Naive thymus-derived CD8-positive, alpha-beta T cell (primary cell): ENCODE measurements around the gene KIF1C. TPM values are rescaled to one million over a fixed set of nuclear protein-coding genes. Genes with fewer than 3 reads are reported as not detected.
A peak's percentile ranks its signal among the peaks of the same experiment; 100 is the strongest.

ENCODE experiments used
- ATAC-seq, 2 donors: fragments of 150-1000 bp; cut with Tn5 transposase in 1 of 2; sonication (Bioruptor Pico), chemical (Tn5 transposase) in 1 of 2; 1 replicate in 1 of 2; 2 replicates in 1 of 2; pipeline ENCODE4 v1.10.0; 2021; ENCODE audit warnings: mild to moderate bottlenecking in 2 of 2, moderate library complexity in 2 of 2
- POLR2A ChIA-PET: fragments of 350-600 bp; sonication (Branson Sonifier 250); formaldehyde crosslinking; loops from one replicate; lab custom pipeline; 2021; ENCODE audit warnings: antibody characterized with exemption; lab: Charles Lee
- DNase-seq, 10 donors: peaks; one replicate each; pipeline versions ENCODE4 v3.0.0 to v3.0.0-alpha.2; 2020 to 2022
- H3K27ac Mint-ChIP-seq, 10 donors: one replicate each; pipeline ENCODE4 v1.8.0; 2020 to 2022; ENCODE audit warnings: mild to moderate bottlenecking in 10 of 10, mixed read lengths in 10 of 10, moderate library complexity in 4 of 10, inconsistent platforms in 1 of 10
- H3K27me3 Mint-ChIP-seq, 5 donors: one replicate each; pipeline ENCODE4 v1.8.0; 2021 to 2022; ENCODE audit warnings: mixed read lengths in 5 of 5
- H3K36me3 Mint-ChIP-seq, 3 donors: one replicate each; pipeline ENCODE4 v1.8.0; 2020 to 2022; ENCODE audit warnings: mixed read lengths in 3 of 3, mild to moderate bottlenecking in 2 of 3, inconsistent platforms in 1 of 3
- H3K4me1 Mint-ChIP-seq, 4 donors: one replicate each; pipeline ENCODE4 v1.8.0; 2021 to 2022; ENCODE audit warnings: mixed read lengths in 4 of 4
- H3K4me3 Mint-ChIP-seq, 10 donors: one replicate each; pipeline ENCODE4 v1.8.0; 2020 to 2022; ENCODE audit warnings: mild to moderate bottlenecking in 10 of 10, mixed read lengths in 10 of 10, moderate library complexity in 6 of 10, inconsistent platforms in 1 of 10
- H3K9me3 Mint-ChIP-seq, 9 donors: one replicate each; pipeline ENCODE4 v1.8.0; 2020 to 2022; ENCODE audit warnings: mixed read lengths in 9 of 9, mild to moderate bottlenecking in 3 of 9, inconsistent platforms in 1 of 9, moderate library complexity in 1 of 9
- polyA plus RNA-seq, 3 donors: library from polyadenylated mRNA; unstranded; fragments of 300-500 nt; fragmentation: Illumina TruSeq; gene quantifications; one replicate each; pipeline ENCODE4 v1.2.3, GENCODE V29; 2021
- total RNA-seq, 8 experiments: library from RNA in 2 of 8; stranded (reverse) in 2 of 8; gene quantifications; one replicate each; pipeline ENCODE4 v1.2.3 and lab custom pipeline; 2021 to 2026

Gene KIF1C
- total and polyA plus RNA-seq, 5 experiments from 2014 or later, result 2.6 to 21.1 (median 3.0) TPM

- no peaks in the 10 kb centered on the region for H3K27me3 Mint-ChIP-seq
- DNase-seq (peak in 3 of 10 donors; percentile 28 to 37 (median 32)), ATAC-seq (no peak)
- POLR2A ChIA-PET, result interaction anchor here (0.8 to 25.2 kb wide), 4 partner anchors 8 to 57 kb away, joined by 3 to 635 read pairs (median 10); partner anchors contain the start of genes C17orf107, PFN1, RNF167 and SLC25A11
- peaks cover 0 to 22% (median 5%) of the 10 kb centered on the region in 3 donors for H3K36me3 Mint-ChIP-seq
- H3K4me1 Mint-ChIP-seq, result peaks cover 5 to 14% (median 10%) of the 10 kb centered on the region in 4 donors
- no peaks in the 10 kb centered on the region for H3K9me3 Mint-ChIP-seq
- no peak overlapping the region for H3K4me3 Mint-ChIP-seq
- H3K27ac Mint-ChIP-seq, result no peak overlapping the region
Measured at GRCh38 chr17:4956493-4957061, 41.2 kb upstream of the KIF1C start.

- no peak for DNase-seq
- ATAC-seq, result no peak
- no peak overlapping the region for H3K4me3 Mint-ChIP-seq
- H3K27me3 Mint-ChIP-seq, result no peaks in the 10 kb centered on the region
- H3K9me3 Mint-ChIP-seq, result no peaks in the 10 kb centered on the region
- POLR2A ChIA-PET, result interaction anchor here (0.6 to 25.2 kb wide), 4 partner anchors 9 to 18 kb away, joined by 4 to 635 read pairs (median 10); partner anchors contain the start of genes PFN1, RNF167, SLC25A11 and SPAG7
- no peak overlapping the region for H3K27ac Mint-ChIP-seq
- H3K4me1 Mint-ChIP-seq, result peaks cover 6 to 13% (median 10%) of the 10 kb centered on the region in 4 donors
- H3K36me3 Mint-ChIP-seq, result peaks cover 0 to 25% (median 7%) of the 10 kb centered on the region in 3 donors
Measured at GRCh38 chr17:4958102-4958501, 39.6 kb upstream of the KIF1C start.

- H3K9me3 Mint-ChIP-seq, result no peaks in the 10 kb centered on the region
- POLR2A ChIA-PET, result interaction anchor here (1.4 to 25.2 kb wide), 2 partner anchors 9 to 10 kb away, joined by 4 to 635 read pairs; partner anchors contain the start of gene SPAG7
Measured at GRCh38 chr17:4959261-4959965, 38.3 kb upstream of the KIF1C start.

GRCh38 chr17:4960279-4960922 lies 37.3 kb upstream of the KIF1C start:
- POLR2A ChIA-PET, result interaction anchor here (1.4 to 25.2 kb wide), 2 partner anchors 8 to 11 kb away, joined by 4 to 635 read pairs; partner anchors contain the start of gene SPAG7

More at GRCh38 chr17:4959261-4959965, 38.3 kb upstream of the KIF1C start:
- DNase-seq (no peak), ATAC-seq (no peak)
- H3K4me3 Mint-ChIP-seq, result no peak overlapping the region
- peak overlapping the region in 1 of 10 donors; percentile 25 for H3K27ac Mint-ChIP-seq
- no peaks in the 10 kb centered on the region for H3K27me3 Mint-ChIP-seq
- peaks cover 8 to 14% (median 11%) of the 10 kb centered on the region in 4 donors for H3K4me1 Mint-ChIP-seq
- peaks cover 0 to 27% (median 7%) of the 10 kb centered on the region in 3 donors for H3K36me3 Mint-ChIP-seq

GRCh38 chr17:4965311-4965986 lies 32.3 kb upstream of the KIF1C start:
- ATAC-seq, result no peak
- Mint-ChIP-seq H3K9me3 (no peaks in the 10 kb centered on the region), H3K27ac (peak overlapping the region in 2 of 10 donors; percentile 37 to 58), H3K4me1 (peaks cover 15 to 20% (median 18%) of the 10 kb centered on the region in 4 donors), H3K27me3 (no peaks in the 10 kb centered on the region), H3K4me3 (peak overlapping the region in 8 of 10 donors; percentile 15 to 78 (median 42)), H3K36me3 (peaks cover 0 to 15% (median 5%) of the 10 kb centered on the region in 3 donors)
- POLR2A ChIA-PET, result interaction anchor here (15.5 kb wide), 1 partner anchor 18 kb away, joined by 635 read pairs; the partner anchor contains the start of genes ENO3, PFN1, RNF167 and SLC25A11
- peak in 1 of 10 donors; percentile 58 for DNase-seq

More at GRCh38 chr17:4960279-4960922, 37.3 kb upstream of the KIF1C start:
- Mint-ChIP-seq H3K27ac (peak overlapping the region in 2 of 10 donors; percentile 13 to 74), H3K4me1 (peaks cover 8 to 17% (median 15%) of the 10 kb centered on the region in 4 donors), H3K4me3 (no peak overlapping the region), H3K36me3 (peaks cover 0 to 30% (median 7%) of the 10 kb centered on the region in 3 donors), H3K9me3 (no peaks in the 10 kb centered on the region), H3K27me3 (no peaks in the 10 kb centered on the region)
- no peak for DNase-seq
- ATAC-seq, result no peak

- no peak overlapping the region for H3K4me3 Mint-ChIP-seq
- DNase-seq (peak in 9 of 10 donors; percentile 79 to 98 (median 94)), ATAC-seq (peak; percentile 84 to 86)
- POLR2A ChIA-PET, result interaction anchor here (0.6 to 15.5 kb wide), 21 partner anchors 12 to 666 kb away, joined by 3 to 635 read pairs (median 5); partner anchors contain the start of genes ARRB2, C17orf107, CAMTA2 and ENO3
- H3K27me3 Mint-ChIP-seq, result no peaks in the 10 kb centered on the region
- H3K27ac Mint-ChIP-seq, result peak overlapping the region in 3 of 10 donors; percentile 57 to 72 (median 61)
- peaks cover 0 to 12% (median 1%) of the 10 kb centered on the region in 3 donors for H3K36me3 Mint-ChIP-seq
- H3K9me3 Mint-ChIP-seq, result no peaks in the 10 kb centered on the region
- peaks cover 15 to 22% (median 21%) of the 10 kb centered on the region in 4 donors for H3K4me1 Mint-ChIP-seq
Measured at GRCh38 chr17:4966844-4967538, 30.8 kb upstream of the KIF1C start.

- Mint-ChIP-seq H3K9me3 (no peaks in the 10 kb centered on the region), H3K4me1 (peaks cover 15 to 22% (median 21%) of the 10 kb centered on the region in 4 donors), H3K4me3 (no peak within 1 kb of the TSS), H3K27ac (peak within 1 kb of the TSS in 4 of 10 donors; percentile 57 to 92 (median 66)), H3K27me3 (no peaks in the 10 kb centered on the region), H3K36me3 (peaks cover 0 to 18% (median 2%) of the 10 kb centered on the region in 3 donors)
- POLR2A ChIA-PET, result interaction anchor here (0.6 to 15.5 kb wide), 26 partner anchors 11 to 413 kb away, joined by 3 to 635 read pairs (median 5); partner anchors contain the start of genes ARRB2, C17orf107, CAMTA2 and CHRNE
- ATAC-seq (peak; percentile 63 to 68), DNase-seq (peak; percentile 86 to 100 (median 94))
Measured at GRCh38 chr17:4967539-4968485, 29.9 kb upstream of the KIF1C start, which contains the start of gene SPAG7. Gene SPAG7 (minus strand): TSS chr17:4967817. CDS start chr17:4967804, 13 bp downstream.

GRCh38 chr17:4968486-4969046 lies 29.2 kb upstream of the KIF1C start:
- Mint-ChIP-seq H3K36me3 (peaks cover 0 to 20% (median 2%) of the 10 kb centered on the region in 3 donors), H3K27ac (peak overlapping the region in 1 of 10 donors; percentile 84), H3K4me1 (peaks cover 15 to 24% (median 20%) of the 10 kb centered on the region in 4 donors), H3K9me3 (no peaks in the 10 kb centered on the region), H3K27me3 (no peaks in the 10 kb centered on the region), H3K4me3 (peak overlapping the region in 1 of 10 donors; percentile 63)
- POLR2A ChIA-PET, result interaction anchor here (0.8 to 15.5 kb wide), 15 partner anchors 10 to 258 kb away, joined by 3 to 635 read pairs (median 6); partner anchors contain the start of genes ARRB2, C17orf107, CAMTA2 and CHRNE
- DNase-seq, result peak in 1 of 10 donors; percentile 63
- ATAC-seq, result no peak

GRCh38 chr17:4969047-4969550 lies 28.7 kb upstream of the KIF1C start:
- Mint-ChIP-seq H3K27ac (peak overlapping the region in 4 of 10 donors; percentile 35 to 84 (median 64)), H3K4me1 (peaks cover 15 to 28% (median 20%) of the 10 kb centered on the region in 4 donors), H3K4me3 (peak overlapping the region in 2 of 10 donors; percentile 41 to 63), H3K36me3 (peaks cover 0 to 26% (median 2%) of the 10 kb centered on the region in 3 donors), H3K27me3 (no peaks in the 10 kb centered on the region), H3K9me3 (no peaks in the 10 kb centered on the region)
- ATAC-seq (no peak), DNase-seq (peak in 1 of 10 donors; percentile 61)
- POLR2A ChIA-PET, result interaction anchor here (0.6 to 15.5 kb wide), 12 partner anchors 10 to 258 kb away, joined by 3 to 635 read pairs (median 16); partner anchors contain the start of genes ARRB2, C17orf107, CAMTA2 and ENO3
